ENCODE measurements around the gene NUMB.

The NUMB gene

DNA sequence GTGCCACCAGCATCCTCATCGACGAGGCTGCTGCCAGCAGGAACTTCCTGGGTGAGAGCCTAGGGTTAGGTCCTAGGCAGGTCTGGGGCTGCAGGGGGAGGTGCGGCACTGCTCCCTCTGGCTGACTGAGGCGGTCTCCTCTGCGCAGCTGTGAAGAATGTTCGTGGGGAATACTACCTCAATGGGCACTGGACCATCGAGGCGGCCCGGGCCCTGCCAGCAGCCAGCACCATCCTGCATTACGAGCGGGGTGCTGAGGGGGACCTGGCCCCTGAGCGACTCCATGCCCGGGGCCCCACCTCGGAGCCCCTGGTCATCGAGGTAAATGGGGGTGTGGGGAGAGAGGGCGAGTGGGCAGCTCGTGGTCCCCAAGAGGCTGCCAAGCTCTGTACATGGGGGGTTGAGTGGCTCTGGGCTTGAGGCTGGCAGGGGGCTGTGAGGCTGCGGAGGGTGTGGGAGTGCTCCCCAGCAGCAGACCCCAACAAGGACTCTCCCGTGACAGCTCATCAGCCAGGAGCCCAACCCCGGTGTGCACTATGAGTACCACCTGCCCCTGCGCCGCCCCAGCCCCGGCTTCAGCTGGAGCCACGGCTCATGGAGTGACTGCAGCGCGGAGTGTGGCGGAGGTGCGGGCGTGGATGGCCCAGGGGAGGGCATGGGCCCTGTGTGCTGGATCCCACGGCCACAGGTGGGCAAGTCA lies 206.7 kb downstream of the NUMB start:
- peaks cover 13% of the 10 kb centered on the region for H3K4me1 Mint-ChIP-seq (ENCODE audit: low read depth)
- H3K36me3 Mint-ChIP-seq (ENCODE audit: low read depth), result no peaks in the 10 kb centered on the region
- no peak overlapping the region for H3K27ac Mint-ChIP-seq
- no peak overlapping the region for H3K4me3 Mint-ChIP-seq
- peaks cover 8% of the 10 kb centered on the region for H3K27me3 Mint-ChIP-seq
- no peaks in the 10 kb centered on the region for H3K9me3 Mint-ChIP-seq

- H3K27me3 Mint-ChIP-seq, result peaks cover 11% of the 10 kb centered on the region
- H3K4me3 Mint-ChIP-seq, result no peak overlapping the region
- H3K9me3 Mint-ChIP-seq, result no peaks in the 10 kb centered on the region
- H3K4me1 Mint-ChIP-seq (ENCODE audit: low read depth), result peaks cover 17% of the 10 kb centered on the region
- no peak overlapping the region for H3K27ac Mint-ChIP-seq
- no peaks in the 10 kb centered on the region for H3K36me3 Mint-ChIP-seq (ENCODE audit: low read depth)
Observed at GRCh38 chr14:73250781-73251500, 207.4 kb downstream of the NUMB start.

DNA sequence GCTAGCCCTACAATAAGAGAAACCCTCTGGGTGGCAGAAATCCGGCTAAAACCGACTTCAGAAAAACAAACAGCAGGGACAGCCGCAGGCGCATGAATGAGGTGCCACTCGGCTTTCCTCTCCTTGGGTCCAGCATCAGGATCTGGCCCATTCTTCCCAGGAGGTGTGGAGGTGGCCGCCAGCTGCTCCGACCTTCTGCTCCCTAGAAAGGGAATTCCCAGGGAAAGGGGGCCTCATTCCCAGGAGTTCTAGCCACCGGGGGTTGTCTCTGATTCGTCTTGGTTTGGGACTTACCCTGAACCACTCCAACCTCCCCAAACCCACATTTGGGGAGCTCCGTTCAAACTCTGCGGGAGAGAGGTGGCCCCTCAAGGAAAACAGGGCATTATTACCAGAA lies 208.0 kb downstream of the NUMB start:
- Mint-ChIP-seq H3K4me1 (ENCODE audit: low read depth) (peaks cover 17% of the 10 kb centered on the region), H3K27me3 (peaks cover 12% of the 10 kb centered on the region), H3K36me3 (ENCODE audit: low read depth) (no peaks in the 10 kb centered on the region), H3K4me3 (no peak overlapping the region), H3K9me3 (no peaks in the 10 kb centered on the region), H3K27ac (no peak overlapping the region)

DNA sequence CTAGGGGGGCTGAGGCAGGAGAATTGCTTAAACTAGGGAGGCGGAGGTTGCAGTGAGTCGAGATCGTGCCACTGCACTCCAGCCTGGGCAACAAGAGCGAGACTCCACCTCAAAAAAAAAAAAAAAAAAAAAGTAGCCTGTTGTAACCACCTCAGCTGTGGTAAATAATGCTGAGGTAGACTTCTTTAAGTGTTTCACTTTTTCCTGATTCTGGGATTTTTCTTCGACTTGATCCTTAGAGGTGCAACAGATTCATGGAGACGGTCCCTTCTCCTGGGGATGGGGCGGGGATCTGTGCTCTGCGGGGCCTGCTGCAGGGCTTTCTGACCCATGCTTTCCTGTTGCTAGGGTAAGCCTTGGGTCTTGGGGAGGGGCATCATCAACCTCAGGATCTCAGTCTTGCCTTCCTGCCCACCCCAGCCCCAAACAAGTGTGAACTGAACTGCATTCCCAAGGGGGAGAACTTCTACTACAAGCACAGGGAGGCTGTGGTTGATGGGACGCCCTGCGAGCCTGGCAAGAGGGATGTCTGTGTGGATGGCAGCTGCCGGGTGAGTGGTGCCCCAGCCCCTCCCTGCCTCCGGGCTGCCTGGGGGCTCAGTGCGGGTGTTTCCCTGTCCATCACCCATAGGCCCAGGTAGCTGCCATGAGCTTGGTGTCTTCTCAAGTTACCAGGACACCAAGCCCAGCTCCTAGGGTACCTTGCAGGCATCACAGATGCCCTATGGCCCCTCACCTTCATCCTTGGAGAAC lies 208.6 kb downstream of the NUMB start:
- Mint-ChIP-seq H3K4me3 (no peak overlapping the region), H3K9me3 (no peaks in the 10 kb centered on the region), H3K27ac (no peak overlapping the region), H3K36me3 (ENCODE audit: low read depth) (no peaks in the 10 kb centered on the region), H3K4me1 (ENCODE audit: low read depth) (peaks cover 21% of the 10 kb centered on the region), H3K27me3 (peaks cover 17% of the 10 kb centered on the region)

DNA sequence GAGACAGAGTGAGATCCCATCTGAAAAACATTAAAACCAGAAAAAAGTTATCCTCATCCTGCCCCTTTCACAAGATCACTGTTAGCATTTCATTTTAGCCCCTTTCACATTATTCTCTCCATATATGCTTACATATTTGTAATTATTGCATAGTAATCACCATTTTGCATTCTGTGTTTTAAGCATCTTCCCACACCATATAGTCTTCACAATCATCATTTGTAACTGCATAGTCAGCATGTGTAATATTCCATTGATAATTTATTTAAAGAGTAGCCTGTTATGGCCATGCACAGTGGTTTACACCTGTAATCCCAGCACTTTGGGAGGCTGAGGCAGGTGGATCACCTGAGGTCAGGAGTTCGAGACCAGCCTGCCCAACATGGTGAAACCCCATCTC lies 209.2 kb downstream of the NUMB start:
- Mint-ChIP-seq H3K27me3 (peaks cover 23% of the 10 kb centered on the region), H3K9me3 (no peaks in the 10 kb centered on the region), H3K4me1 (ENCODE audit: low read depth) (peaks cover 21% of the 10 kb centered on the region), H3K27ac (no peak overlapping the region), H3K36me3 (ENCODE audit: low read depth) (no peaks in the 10 kb centered on the region), H3K4me3 (no peak overlapping the region)

DNA sequence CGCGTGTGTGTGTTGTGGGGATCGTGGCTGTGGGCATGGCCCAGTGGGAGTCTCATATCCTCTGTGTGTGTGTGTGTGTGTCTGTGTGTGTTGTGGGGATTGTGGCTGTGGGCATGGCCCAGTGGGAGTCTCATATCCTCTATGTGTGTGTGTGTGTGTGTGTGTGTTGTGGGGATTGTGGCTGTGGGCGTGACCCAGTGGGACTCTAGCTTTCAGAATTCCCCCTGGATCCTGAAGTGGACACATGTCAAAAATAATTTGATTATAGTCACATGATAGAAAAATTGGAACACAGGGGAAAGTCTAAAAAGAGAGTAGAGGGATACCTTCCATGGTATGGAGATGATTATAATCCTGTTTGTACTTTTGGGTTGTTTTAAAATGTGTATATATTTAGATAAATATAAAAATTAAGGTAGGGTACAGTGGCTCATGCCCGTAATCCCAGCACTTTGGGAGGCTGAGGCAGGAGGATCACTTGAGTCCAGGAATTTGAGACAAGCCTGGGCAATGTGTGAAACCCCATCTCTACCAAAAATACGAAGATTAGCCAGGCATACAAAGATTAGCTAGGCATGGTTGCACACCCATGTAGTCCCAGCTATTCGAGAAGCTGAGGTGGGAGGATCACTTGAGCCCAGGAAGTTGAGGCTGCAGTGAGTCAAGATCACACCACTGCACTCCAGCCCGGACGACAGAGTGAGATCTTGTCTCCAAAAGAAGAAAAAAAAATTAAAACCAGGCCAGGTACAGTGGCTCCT lies 210.1 kb downstream of the NUMB start:
- H3K9me3 Mint-ChIP-seq, result no peaks in the 10 kb centered on the region
- H3K4me3 Mint-ChIP-seq, result no peak overlapping the region
- H3K27me3 Mint-ChIP-seq, result peaks cover 30% of the 10 kb centered on the region
- peaks cover 26% of the 10 kb centered on the region for H3K4me1 Mint-ChIP-seq (ENCODE audit: low read depth)
- H3K27ac Mint-ChIP-seq, result no peak overlapping the region
- H3K36me3 Mint-ChIP-seq (ENCODE audit: low read depth), result no peaks in the 10 kb centered on the region

GRCh38 chr14:73246387-73247150 lies 211.8 kb downstream of the NUMB start:
- Mint-ChIP-seq H3K9me3 (no peaks in the 10 kb centered on the region), H3K27ac (no peak overlapping the region), H3K4me3 (peak overlapping the region; percentile 77), H3K27me3 (peaks cover 42% of the 10 kb centered on the region), H3K4me1 (ENCODE audit: low read depth) (peaks cover 38% of the 10 kb centered on the region), H3K36me3 (ENCODE audit: low read depth) (no peaks in the 10 kb centered on the region)

DNA sequence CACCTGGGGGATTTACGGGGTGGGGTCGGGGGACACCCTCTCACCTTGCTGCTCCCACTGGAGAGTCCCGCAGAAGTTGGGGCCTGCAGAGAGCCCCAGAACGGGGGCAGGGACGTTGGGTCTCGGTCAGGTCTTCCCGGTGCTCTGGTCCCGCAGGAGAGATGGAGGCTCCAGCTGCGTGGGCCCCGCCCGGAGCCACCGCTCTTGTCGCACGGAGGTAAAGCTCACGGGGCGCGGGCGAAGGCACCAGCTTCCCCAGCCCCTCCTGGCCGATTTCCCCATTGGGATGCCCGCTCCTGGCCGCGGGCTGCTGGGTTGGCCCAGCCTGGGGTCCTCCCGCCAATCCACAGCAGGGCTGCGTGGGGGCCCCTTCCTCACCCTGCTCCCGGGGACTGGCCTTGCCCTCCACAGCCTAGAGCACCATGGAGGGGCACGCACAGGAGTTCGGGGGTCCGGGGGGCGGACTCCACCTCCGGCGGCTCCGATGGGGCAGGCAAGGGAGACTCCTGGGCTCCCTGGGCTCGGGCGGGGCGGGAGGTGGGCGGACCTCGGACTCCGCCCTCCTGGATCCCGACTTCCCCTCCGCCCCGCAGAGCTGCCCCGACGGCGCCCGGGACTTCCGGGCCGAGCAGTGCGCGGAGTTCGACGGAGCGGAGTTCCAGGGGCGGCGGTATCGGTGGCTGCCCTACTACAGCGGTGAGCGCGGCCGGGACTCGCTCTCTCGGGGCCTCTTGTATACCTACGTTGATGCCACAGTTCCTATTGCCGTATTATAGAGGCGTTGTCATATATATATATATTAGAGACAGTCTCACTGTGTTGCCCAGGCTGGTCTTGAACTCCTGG lies 212.6 kb downstream of the NUMB start:
- peaks cover 49% of the 10 kb centered on the region for H3K27me3 Mint-ChIP-seq
- H3K4me1 Mint-ChIP-seq (ENCODE audit: low read depth), result peaks cover 39% of the 10 kb centered on the region
- no peaks in the 10 kb centered on the region for H3K36me3 Mint-ChIP-seq (ENCODE audit: low read depth)
- H3K4me3 Mint-ChIP-seq, result peak overlapping the region; percentile 63
- H3K27ac Mint-ChIP-seq, result no peak overlapping the region
- no peaks in the 10 kb centered on the region for H3K9me3 Mint-ChIP-seq

DNA sequence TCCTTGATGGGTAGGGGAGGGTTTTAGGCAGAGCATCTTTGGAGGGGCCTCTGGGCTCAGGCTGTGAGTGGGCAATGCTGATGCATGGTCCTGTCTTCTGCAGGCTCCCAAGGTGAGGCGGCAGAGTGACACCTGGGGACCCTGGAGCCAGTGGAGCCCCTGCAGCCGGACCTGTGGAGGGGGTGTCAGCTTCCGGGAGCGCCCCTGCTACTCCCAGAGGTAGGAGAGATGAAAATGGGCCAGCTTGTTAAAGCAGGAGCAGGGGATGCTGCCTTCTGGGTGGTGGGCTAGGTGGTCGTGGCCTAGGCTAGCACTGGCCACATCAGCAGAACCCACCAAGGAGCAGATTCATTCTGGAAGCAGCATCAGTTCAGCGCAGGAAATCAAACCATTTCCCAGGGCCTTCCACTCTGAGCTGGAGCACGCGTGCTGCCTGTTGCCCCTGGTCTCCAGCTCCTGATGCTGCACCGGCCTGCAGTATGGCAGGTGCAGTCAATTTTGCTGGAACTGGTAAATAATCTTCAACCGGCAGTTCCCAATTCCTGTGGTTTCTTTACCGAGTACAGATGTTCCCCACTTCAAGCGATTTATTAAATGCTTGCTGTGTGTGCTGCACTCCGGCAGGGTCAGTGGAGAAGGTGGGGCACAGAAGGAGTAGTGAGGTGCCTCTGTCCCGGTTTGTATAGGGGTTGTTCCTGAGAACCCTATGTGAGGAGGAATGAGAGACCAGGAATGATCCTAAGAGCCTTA lies 213.6 kb downstream of the NUMB start:
- Mint-ChIP-seq H3K27me3 (peaks cover 55% of the 10 kb centered on the region), H3K36me3 (ENCODE audit: low read depth) (no peaks in the 10 kb centered on the region), H3K9me3 (no peaks in the 10 kb centered on the region), H3K27ac (no peak overlapping the region), H3K4me3 (peak overlapping the region; percentile 63), H3K4me1 (ENCODE audit: low read depth) (peaks cover 39% of the 10 kb centered on the region)

DNA sequence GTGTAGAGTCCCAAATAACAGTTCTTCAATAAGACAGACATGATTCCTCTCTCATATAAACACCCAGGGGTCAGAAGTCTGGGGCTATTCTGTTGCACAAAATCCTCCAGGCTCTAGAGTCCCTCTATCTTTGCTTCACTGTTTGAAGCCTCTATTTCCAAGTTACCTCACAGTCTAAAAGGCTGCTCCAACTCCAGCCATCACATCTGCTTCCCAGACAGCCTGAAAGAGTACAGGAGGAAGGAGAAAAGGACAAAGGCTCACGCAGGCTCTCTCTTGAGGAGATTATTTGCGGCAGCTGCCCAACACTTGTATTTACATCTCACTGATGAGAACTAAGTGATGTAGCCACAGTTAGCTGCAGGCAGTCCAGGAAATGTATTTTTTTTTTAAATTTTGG lies 214.6 kb downstream of the NUMB start:
- Mint-ChIP-seq H3K27ac (no peak overlapping the region), H3K4me3 (no peak overlapping the region), H3K36me3 (ENCODE audit: low read depth) (no peaks in the 10 kb centered on the region), H3K4me1 (ENCODE audit: low read depth) (peaks cover 35% of the 10 kb centered on the region), H3K9me3 (no peaks in the 10 kb centered on the region), H3K27me3 (peaks cover 63% of the 10 kb centered on the region)

DNA sequence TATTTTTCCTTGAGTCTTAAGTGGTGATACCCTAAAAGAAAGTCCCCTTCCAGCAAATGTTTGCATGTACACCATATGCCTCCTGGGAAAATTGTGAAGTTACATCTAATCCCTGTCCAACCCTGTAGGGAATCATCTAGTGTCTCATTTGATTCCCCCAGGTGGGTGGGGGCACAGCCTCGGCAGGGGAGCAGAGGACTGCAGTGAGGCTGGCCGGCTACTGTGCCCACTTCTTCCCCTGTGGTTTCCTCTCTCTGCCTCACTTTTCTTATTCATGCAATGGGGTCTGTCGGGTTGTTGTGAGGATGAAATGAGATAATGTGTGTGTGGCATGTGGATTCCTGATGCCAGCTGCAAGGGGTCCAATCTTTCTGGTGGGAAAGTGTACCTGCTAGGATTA lies 215.0 kb downstream of the NUMB start:
- no peak overlapping the region for H3K4me3 Mint-ChIP-seq
- peaks cover 67% of the 10 kb centered on the region for H3K27me3 Mint-ChIP-seq
- H3K27ac Mint-ChIP-seq, result no peak overlapping the region
- peaks cover 38% of the 10 kb centered on the region for H3K4me1 Mint-ChIP-seq (ENCODE audit: low read depth)
- no peaks in the 10 kb centered on the region for H3K9me3 Mint-ChIP-seq
- no peaks in the 10 kb centered on the region for H3K36me3 Mint-ChIP-seq (ENCODE audit: low read depth)

DNA sequence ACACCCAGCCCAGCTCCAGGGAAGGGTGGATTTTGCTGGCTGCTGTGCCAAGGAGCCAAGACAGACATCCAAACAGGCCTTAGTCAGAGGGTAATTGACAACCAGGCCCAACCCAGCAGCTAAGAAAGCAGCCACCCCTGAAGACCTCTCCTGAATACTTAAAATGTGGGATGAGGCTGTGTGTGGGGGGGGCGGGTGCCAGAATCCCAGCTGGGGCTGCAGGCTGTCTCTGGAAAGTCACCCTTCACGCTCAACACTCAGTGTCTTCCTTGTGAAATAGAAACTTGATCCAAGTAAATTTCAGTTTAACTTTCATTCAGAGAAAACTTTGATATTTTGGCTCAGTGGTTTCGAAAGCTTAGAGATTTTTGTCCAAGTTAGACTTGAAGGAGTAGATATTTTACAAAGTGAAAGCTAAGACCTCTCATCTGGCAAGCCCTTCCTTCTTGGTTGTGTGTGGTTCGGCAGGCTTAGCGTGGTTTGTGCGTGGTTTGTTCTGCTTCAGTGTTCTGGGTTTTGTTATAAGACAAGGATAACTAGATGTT lies 215.9 kb downstream of the NUMB start:
- H3K27me3 Mint-ChIP-seq, result peaks cover 67% of the 10 kb centered on the region
- H3K27ac Mint-ChIP-seq, result no peak overlapping the region
- H3K36me3 Mint-ChIP-seq (ENCODE audit: low read depth), result no peaks in the 10 kb centered on the region
- no peak overlapping the region for H3K4me3 Mint-ChIP-seq
- no peaks in the 10 kb centered on the region for H3K9me3 Mint-ChIP-seq
- H3K4me1 Mint-ChIP-seq (ENCODE audit: low read depth), result peaks cover 37% of the 10 kb centered on the region

All from stimulated activated naive CD8-positive, alpha-beta T cell treated with anti-CD3 and anti-CD28 coated beads, Interleukin-15, Interleukin-2, amounts not matched to agents 100 ng/mL and 50 ng/mL, for 24 hours (primary cell).